ENCODE data around the gene RNU7-1.
A peak's percentile ranks its signal among the peaks of the same experiment; 100 is the strongest.

Gene RNU7-1

DNA sequence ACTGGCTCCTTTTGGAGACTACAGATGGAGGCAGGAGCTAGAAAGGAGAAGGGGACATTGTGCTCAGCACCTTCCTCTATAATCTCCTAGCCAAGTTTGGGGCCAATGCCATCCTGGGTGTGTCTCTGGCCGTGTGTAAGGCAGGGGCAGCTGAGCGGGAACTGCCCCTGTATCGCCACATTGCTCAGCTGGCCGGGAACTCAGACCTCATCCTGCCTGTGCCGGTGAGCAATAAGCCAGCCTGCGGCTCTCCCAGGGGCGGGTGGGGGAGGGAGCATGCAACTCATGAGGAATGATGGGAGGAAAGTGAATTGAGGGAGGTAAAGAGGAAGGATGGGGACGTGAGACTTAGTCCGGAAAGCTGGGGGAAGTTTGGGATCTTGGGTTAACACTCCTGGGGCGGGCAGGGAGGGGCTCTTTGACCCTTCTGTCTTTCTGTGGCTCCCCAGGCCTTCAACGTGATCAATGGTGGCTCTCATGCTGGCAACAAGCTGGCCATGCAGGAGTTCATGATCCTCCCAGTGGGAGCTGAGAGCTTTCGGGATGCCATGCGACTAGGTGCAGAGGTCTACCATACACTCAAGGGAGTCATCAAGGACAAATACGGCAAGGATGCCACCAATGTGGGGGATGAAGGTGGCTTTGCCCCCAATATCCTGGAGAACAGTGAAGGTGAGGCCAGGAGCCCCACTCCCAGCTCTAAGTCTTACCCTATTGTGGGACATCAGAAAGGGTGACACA, 26.0 kb upstream of the RNU7-1 start:
- DNase-seq (ENCODE audit: low spot score), result no peak

- no peak for DNase-seq (ENCODE audit: low spot score)
These were observed 24.0 kb upstream of the RNU7-1 start for GRCh38 chr12:6919588-6919987.

GRCh38 chr12:6921539-6921938, 22.1 kb upstream of the RNU7-1 start:
- no peak for DNase-seq (ENCODE audit: low spot score)

GRCh38 chr12:6921996-6922946, 21.3 kb upstream of the RNU7-1 start:
- DNase-seq (ENCODE audit: low spot score), result peak; percentile 82

DNA sequence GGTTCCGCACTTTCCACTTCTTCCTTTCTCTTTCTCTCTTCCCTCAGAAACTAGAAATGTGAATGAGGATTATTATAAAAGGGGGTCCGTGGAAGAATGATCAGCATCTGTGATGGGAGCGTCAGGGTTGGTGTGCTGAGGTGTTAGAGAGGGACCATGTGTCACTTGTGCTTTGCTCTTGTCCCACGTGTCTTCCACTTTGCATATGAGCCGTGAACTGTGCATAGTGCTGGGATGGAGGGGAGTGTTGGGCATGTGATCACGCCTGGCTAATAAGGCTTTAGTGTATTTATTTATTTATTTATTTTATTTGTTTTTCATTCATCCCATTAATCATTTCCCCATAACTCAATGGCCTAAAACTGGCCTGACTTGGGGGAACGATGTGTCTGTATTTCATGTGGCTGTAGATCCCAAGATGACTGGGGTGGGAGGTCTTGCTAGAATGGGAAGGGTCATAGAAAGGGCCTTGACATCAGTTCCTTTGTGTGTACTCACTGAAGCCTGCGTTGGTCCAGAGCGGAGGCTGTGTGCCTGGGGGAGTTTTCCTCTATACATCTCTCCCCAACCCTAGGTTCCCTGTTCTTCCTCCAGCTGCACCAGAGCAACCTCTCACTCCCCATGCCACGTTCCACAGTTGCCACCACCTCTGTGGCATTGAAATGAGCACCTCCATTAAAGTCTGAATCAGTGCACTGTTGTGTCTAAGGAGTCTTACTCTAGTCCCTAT, 20.4 kb upstream of the RNU7-1 start:
- peak; percentile 70 for DNase-seq (ENCODE audit: low spot score)

GRCh38 chr12:6923851-6924250, 19.8 kb upstream of the RNU7-1 start:
- no peak for DNase-seq (ENCODE audit: low spot score)

DNA sequence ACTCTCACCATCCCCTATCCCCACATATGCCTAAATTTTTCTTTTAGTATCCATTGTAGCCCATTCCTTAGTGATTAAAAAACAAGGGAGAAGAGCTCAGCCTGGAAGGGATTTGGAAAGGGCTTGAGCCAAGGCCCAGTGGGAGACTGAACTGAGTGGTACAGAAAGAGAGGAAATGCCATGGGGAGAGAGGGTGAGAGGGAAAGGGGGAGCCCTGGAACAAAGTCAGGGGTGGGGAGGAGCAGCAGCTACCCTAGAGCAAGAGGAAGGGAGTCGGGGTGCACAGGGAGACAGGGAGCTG, 18.4 kb upstream of the RNU7-1 start:
- no peak for DNase-seq (ENCODE audit: low spot score)

- DNase-seq (ENCODE audit: low spot score), result no peak
These were observed 17.9 kb upstream of the RNU7-1 start for GRCh38 chr12:6925540-6926279.

DNA sequence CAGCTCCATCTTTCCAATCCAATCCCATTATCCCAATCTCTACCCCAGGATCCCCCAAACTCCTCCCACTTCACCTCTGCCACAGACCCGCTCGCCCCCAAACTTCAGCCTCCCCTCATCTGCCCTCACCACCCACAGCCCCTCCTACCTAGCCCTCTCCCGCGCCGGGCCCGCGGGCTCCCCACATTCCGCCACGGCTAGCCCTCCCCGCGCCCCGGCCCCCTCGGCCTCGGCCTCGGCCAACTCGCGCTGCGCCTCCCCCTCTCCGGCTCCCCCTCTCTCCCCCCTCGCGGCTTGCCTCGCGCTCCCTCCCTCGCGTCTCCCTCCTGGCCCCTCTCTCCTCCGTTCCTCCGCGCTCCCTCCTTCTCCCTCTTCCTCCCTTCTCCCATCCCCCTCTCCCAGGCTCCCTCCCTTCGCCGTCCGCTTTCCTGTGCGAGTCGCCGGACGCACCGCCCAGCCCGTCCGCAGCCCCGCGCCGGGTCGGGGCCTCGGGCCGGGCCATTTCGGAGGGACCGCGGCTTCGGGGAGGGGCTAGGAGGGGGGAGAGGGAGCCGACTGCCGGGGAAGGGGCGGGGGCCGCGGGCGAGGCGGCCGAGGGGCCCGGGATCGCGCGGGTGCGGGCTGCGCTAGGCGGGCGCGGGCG, 16.1 kb upstream of the RNU7-1 start, which contains the start of gene ATN1:
ATN1 (plus strand) TSS at position 581 of the 643 bp plus-strand sequence. CDS start 6,043 bp downstream, outside the sequence.
- no peak for DNase-seq (ENCODE audit: low spot score)

DNA sequence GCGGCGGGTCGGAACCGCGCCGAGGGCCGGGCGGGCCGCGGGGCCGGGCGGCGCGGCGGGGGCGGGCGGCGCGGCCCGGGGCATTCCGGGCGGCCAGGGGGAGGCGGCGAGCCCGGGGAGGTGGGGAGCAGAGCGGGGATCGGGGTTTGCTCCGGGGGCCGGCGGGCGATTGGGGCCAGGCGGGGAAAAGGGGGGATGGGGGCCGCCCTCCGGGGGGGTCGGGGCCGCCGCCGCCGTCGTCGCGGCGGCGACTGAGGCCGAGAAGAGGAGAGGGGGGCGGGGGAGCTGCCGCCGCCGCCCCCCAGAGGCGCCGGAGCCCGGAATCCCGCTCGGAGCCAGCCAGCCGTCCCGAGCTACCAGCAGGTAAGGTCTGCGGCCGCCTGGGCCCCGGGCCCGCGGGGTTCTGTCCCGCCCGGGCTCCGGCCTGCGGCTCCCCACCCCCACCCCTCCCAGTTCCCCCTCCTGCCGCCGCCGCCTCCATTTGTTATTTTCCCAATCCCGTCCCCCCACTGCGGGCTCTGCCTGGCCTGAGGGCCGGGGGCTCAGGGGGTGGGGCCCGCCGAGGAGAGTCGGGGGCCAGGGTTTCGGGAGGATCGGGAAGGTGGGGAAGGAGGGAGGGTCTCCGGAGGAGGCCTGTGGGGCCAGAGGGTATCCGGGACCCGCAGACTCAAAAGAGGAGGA, 15.5 kb upstream of the RNU7-1 start:
- DNase-seq (ENCODE audit: low spot score), result no peak

DNA sequence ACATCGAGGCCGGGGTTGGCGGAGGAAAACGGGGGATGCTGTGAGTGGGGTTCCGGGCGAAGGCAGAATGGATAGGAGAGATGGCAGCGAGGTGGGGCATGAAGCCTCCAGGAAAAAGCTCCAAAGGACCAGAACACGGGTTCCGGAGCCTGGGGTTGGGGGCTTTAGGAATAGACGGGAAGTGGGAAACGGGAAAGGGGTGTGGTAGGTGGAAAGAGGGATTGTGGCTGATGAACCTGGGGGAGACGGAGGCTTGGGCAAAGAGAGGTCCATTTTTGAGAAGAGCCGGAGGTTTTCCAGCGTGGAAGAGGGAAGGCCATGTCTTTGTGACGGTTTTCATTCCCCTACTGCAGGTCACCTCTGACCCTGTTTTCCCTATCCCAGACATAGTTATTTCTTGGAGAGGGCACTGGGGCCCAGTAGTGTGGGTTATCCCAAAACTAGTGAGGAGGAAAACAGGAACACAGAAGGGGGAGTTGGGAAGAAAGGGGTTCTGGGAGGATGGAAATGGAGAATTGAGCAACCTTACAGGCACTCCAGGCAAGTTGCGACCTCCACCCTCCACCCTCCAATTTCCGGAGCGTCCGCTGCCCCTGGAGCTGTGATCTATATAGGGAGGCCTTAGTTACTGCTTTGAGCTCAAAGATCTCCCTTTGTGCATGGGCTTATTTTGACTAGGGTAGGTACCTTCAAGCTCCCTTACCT, 14.8 kb upstream of the RNU7-1 start:
- DNase-seq (ENCODE audit: low spot score), result no peak

DNA sequence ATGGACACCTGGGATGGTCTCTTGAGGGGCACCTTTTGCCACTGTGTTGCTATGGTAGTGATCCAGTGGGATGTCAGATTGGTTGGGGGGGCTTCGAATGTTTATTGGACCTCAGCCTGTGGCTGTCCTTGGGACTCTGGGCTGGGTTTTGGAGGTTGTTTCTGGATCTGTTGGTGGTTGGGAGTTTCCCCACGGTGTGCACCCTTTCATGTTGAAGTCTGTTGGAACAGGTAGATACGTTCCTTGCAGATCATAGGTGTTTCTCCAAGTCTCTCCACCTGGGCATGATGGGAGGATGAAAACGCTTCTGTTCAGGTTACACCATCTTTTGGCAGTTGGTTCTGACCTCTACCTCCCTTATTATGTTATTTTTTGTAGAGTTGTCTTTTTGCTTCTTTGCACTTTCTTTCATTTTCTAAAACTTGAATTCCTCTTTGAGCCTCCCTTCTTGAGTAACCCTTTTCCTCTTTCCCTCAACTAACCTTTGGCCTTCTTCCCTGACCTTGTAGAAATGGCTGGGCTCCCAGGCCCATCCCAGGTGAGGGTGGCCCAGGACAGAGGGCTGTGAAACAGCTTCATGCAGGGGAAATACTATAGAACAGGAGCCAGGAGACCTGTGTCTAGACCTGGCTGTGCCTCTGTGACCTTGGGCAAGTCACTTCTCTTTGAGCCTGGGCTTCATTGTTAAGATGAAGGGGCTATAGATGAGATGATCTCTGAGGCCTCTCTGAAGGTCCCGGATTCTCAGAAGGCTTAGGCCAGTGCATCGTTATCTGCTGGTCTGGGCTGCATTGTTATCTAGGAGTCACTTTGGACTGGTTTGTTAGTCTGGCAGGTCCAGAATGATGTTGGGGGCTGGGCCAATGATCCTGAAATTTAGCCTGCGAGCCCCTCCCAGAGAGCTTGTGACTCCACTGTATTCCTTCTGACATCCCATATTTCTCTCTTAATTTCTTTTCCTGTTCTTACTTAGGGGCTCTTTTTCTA, 13.9 kb upstream of the RNU7-1 start:
- DNase-seq (ENCODE audit: low spot score), result no peak

GRCh38 chr12:6932766-6933165, 10.8 kb upstream of the RNU7-1 start:
- no peak for DNase-seq (ENCODE audit: low spot score)

DNA sequence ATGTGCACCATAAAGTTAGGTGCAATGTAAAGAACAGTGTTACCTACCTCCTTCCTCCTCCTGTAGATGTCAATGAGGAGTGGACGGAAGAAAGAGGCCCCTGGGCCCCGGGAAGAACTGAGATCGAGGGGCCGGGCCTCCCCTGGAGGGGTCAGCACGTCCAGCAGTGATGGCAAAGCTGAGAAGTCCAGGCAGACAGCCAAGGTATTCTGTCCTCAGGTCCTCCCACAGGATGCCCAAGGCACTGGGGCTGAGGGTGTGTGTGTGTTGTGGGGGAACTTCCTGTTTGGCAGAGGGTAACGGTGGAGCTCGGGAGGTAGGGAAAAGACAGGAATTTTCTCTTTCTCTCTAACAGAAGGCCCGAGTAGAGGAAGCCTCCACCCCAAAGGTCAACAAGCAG, 9.5 kb upstream of the RNU7-1 start:
- DNase-seq (ENCODE audit: low spot score), result no peak

- DNase-seq (ENCODE audit: low spot score), result no peak
These were observed 8.0 kb upstream of the RNU7-1 start for GRCh38 chr12:6935371-6936193.

GRCh38 chr12:6936194-6936635, 7.4 kb upstream of the RNU7-1 start:
- DNase-seq (ENCODE audit: low spot score), result no peak

DNA sequence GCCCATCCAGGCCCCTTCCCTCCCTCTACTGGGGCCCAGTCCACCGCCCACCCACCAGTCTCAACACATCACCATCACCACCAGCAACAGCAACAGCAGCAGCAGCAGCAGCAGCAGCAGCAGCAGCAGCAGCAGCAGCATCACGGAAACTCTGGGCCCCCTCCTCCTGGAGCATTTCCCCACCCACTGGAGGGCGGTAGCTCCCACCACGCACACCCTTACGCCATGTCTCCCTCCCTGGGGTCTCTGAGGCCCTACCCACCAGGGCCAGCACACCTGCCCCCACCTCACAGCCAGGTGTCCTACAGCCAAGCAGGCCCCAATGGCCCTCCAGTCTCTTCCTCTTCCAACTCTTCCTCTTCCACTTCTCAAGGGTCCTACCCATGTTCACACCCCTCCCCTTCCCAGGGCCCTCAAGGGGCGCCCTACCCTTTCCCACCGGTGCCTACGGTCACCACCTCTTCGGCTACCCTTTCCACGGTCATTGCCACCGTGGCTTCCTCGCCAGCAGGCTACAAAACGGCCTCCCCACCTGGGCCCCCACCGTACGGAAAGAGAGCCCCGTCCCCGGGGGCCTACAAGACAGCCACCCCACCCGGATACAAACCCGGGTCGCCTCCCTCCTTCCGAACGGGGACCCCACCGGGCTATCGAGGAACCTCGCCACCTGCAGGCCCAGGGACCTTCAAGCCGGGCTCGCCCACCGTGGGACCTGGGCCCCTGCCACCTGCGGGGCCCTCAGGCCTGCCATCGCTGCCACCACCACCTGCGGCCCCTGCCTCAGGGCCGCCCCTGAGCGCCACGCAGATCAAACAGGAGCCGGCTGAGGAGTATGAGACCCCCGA, 6.8 kb upstream of the RNU7-1 start:
- DNase-seq (ENCODE audit: low spot score), result peak; percentile 58

Data from germinal center (tissue), 1 donor.